ENCODE data around the gene PAWR. TPM values are rescaled to one million over a fixed set of nuclear protein-coding genes. Genes with fewer than 3 reads are reported as not detected.

PAWR gene
- total and polyA plus RNA-seq, 2 experiments from 2014 or later = 149 to 180 TPM

DNA sequence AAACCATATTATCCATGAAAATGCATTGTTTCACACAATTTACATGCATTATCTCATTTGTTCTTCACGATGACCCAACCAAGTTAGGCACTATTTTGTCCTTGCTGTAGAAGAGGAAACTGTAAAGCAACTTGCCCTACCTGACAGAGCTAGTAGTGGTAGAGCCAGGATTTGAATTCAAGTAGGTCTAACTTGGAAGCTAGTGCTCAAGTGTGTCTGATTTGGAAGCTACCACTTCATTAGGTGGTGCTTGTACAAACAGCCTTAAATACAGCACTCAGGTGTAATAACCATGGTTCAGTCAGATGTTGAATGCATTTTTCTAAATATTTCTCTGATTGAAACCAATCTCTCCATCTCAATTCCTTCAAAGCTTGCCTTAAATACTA is 123.6 kb downstream of the PAWR start:
- Histone ChIP-seq H3K4me3 (no peak overlapping the region), H3K27me3 (ENCODE audit: insufficient read depth) (no peaks in the 10 kb centered on the region), H2AFZ (no peak overlapping the region), H3K9me2 (ENCODE audit: insufficient read depth) (0 out of 2 replicates have a peak, but pooled peaks cover 3% of the 10 kb centered on the region), H3K4me1 (ENCODE audit: insufficient read depth) (no peaks in the 10 kb centered on the region), H4K20me1 (replicated peaks; ENCODE audit: insufficient read depth) (0 out of 2 replicates have a peak, but pooled peaks cover 4% of the 10 kb centered on the region), H3K79me2 (replicated peaks; ENCODE audit: insufficient read depth) (peaks cover 11% of the 10 kb centered on the region), H3K27ac (ENCODE audit: low read depth) (no peak overlapping the region), H3K36me3 (ENCODE audit: insufficient read depth) (peaks cover 55% of the 10 kb centered on the region), H3F3A (replicated peaks; ENCODE audit: low read depth) (no peaks in the 10 kb centered on the region), H3K4me2 (no peak overlapping the region)
- ATAC-seq = no peak
- TF ChIP-seq, protein P1, sequence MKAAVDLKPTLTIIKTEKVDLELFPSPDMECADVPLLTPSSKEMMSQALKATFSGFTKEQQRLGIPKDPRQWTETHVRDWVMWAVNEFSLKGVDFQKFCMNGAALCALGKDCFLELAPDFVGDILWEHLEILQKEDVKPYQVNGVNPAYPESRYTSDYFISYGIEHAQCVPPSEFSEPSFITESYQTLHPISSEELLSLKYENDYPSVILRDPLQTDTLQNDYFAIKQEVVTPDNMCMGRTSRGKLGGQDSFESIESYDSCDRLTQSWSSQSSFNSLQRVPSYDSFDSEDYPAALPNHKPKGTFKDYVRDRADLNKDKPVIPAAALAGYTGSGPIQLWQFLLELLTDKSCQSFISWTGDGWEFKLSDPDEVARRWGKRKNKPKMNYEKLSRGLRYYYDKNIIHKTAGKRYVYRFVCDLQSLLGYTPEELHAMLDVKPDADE (IDR thresholded peaks at IDR 0.05) = no peak
- TF ChIP-seq, protein P2, sequence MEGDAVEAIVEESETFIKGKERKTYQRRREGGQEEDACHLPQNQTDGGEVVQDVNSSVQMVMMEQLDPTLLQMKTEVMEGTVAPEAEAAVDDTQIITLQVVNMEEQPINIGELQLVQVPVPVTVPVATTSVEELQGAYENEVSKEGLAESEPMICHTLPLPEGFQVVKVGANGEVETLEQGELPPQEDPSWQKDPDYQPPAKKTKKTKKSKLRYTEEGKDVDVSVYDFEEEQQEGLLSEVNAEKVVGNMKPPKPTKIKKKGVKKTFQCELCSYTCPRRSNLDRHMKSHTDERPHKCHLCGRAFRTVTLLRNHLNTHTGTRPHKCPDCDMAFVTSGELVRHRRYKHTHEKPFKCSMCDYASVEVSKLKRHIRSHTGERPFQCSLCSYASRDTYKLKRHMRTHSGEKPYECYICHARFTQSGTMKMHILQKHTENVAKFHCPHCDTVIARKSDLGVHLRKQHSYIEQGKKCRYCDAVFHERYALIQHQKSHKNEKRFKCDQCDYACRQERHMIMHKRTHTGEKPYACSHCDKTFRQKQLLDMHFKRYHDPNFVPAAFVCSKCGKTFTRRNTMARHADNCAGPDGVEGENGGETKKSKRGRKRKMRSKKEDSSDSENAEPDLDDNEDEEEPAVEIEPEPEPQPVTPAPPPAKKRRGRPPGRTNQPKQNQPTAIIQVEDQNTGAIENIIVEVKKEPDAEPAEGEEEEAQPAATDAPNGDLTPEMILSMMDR (conservative IDR thresholded peaks at IDR 0.05; ENCODE audit: low read depth in 2 of 2) = no peak
- no peak for TF ChIP-seq CREB1 (CRISPR knock-in tag; IDR thresholded peaks at IDR 0.05; ENCODE audit: low read depth)
- no peak for TF ChIP-seq EZH2phosphoT487 (IDR thresholded peaks at IDR 0.05; ENCODE audit: unreplicated experiment)
- TF ChIP-seq, protein P3, sequence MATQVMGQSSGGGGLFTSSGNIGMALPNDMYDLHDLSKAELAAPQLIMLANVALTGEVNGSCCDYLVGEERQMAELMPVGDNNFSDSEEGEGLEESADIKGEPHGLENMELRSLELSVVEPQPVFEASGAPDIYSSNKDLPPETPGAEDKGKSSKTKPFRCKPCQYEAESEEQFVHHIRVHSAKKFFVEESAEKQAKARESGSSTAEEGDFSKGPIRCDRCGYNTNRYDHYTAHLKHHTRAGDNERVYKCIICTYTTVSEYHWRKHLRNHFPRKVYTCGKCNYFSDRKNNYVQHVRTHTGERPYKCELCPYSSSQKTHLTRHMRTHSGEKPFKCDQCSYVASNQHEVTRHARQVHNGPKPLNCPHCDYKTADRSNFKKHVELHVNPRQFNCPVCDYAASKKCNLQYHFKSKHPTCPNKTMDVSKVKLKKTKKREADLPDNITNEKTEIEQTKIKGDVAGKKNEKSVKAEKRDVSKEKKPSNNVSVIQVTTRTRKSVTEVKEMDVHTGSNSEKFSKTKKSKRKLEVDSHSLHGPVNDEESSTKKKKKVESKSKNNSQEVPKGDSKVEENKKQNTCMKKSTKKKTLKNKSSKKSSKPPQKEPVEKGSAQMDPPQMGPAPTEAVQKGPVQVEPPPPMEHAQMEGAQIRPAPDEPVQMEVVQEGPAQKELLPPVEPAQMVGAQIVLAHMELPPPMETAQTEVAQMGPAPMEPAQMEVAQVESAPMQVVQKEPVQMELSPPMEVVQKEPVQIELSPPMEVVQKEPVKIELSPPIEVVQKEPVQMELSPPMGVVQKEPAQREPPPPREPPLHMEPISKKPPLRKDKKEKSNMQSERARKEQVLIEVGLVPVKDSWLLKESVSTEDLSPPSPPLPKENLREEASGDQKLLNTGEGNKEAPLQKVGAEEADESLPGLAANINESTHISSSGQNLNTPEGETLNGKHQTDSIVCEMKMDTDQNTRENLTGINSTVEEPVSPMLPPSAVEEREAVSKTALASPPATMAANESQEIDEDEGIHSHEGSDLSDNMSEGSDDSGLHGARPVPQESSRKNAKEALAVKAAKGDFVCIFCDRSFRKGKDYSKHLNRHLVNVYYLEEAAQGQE (IDR thresholded peaks at IDR 0.05; ENCODE audit: unreplicated experiment) = no peak
- TF ChIP-seq POLR2AphosphoS5 (IDR thresholded peaks at IDR 0.05; ENCODE audit: low read depth) = no peak
- TF ChIP-seq ZNF331 (CRISPR knock-in tag; IDR thresholded peaks at IDR 0.05; ENCODE audit: low read depth) = no peak
- no peak for TF ChIP-seq JUNB (IDR thresholded peaks at IDR 0.05; ENCODE audit: unreplicated experiment)
- TF ChIP-seq NANOG (IDR thresholded peaks at IDR 0.05; ENCODE audit: borderline replicate concordance) = no peak
- TF ChIP-seq ZNF114 (CRISPR knock-in tag; IDR thresholded peaks at IDR 0.05) = no peak
- no peak for TF ChIP-seq EZH2 (IDR thresholded peaks at IDR 0.05; ENCODE audit: low read depth, unreplicated experiment)
- TF ChIP-seq STAT1 (IDR thresholded peaks at IDR 0.05; ENCODE audit: unreplicated experiment) = no peak
- TF ChIP-seq, protein P4, sequence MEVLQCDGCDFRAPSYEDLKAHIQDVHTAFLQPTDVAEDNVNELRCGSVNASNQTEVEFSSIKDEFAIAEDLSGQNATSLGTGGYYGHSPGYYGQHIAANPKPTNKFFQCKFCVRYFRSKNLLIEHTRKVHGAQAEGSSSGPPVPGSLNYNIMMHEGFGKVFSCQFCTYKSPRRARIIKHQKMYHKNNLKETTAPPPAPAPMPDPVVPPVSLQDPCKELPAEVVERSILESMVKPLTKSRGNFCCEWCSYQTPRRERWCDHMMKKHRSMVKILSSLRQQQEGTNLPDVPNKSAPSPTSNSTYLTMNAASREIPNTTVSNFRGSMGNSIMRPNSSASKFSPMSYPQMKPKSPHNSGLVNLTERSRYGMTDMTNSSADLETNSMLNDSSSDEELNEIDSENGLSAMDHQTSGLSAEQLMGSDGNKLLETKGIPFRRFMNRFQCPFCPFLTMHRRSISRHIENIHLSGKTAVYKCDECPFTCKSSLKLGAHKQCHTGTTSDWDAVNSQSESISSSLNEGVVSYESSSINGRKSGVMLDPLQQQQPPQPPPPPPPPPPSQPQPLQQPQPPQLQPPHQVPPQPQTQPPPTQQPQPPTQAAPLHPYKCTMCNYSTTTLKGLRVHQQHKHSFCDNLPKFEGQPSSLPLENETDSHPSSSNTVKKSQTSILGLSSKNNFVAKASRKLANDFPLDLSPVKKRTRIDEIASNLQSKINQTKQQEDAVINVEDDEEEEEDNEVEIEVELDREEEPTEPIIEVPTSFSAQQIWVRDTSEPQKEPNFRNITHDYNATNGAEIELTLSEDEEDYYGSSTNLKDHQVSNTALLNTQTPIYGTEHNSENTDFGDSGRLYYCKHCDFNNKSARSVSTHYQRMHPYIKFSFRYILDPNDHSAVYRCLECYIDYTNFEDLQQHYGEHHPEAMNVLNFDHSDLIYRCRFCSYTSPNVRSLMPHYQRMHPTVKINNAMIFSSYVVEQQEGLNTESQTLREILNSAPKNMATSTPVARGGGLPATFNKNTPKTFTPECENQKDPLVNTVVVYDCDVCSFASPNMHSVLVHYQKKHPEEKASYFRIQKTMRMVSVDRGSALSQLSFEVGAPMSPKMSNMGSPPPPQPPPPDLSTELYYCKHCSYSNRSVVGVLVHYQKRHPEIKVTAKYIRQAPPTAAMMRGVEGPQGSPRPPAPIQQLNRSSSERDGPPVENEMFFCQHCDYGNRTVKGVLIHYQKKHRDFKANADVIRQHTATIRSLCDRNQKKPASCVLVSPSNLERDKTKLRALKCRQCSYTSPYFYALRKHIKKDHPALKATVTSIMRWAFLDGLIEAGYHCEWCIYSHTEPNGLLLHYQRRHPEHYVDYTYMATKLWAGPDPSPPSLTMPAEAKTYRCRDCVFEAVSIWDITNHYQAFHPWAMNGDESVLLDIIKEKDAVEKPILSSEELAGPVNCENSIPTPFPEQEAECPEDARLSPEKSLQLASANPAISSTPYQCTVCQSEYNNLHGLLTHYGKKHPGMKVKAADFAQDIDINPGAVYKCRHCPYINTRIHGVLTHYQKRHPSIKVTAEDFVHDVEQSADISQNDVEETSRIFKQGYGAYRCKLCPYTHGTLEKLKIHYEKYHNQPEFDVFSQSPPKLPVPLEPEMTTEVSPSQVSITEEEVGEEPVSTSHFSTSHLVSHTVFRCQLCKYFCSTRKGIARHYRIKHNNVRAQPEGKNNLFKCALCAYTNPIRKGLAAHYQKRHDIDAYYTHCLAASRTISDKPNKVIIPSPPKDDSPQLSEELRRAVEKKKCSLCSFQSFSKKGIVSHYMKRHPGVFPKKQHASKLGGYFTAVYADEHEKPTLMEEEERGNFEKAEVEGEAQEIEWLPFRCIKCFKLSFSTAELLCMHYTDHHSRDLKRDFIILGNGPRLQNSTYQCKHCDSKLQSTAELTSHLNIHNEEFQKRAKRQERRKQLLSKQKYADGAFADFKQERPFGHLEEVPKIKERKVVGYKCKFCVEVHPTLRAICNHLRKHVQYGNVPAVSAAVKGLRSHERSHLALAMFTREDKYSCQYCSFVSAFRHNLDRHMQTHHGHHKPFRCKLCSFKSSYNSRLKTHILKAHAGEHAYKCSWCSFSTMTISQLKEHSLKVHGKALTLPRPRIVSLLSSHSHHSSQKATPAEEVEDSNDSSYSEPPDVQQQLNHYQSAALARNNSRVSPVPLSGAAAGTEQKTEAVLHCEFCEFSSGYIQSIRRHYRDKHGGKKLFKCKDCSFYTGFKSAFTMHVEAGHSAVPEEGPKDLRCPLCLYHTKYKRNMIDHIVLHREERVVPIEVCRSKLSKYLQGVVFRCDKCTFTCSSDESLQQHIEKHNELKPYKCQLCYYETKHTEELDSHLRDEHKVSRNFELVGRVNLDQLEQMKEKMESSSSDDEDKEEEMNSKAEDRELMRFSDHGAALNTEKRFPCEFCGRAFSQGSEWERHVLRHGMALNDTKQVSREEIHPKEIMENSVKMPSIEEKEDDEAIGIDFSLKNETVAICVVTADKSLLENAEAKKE (CRISPR knock-in tag; IDR thresholded peaks at IDR 0.05) = no peak
- no peak for DNase-seq (ENCODE audit: low spot score)
- Mint-ChIP-seq H3K36me3 (ENCODE audit: low read depth) (peaks cover 94% of the 10 kb centered on the region), H3K4me3 (no peak overlapping the region), H3K27me3 (ENCODE audit: insufficient read depth, low read depth, poor library complexity) (peaks cover 10% of the 10 kb centered on the region), H3K27ac (no peak overlapping the region), H3K9me3 (peaks cover 50% of the 10 kb centered on the region), H3K4me1 (no peaks in the 10 kb centered on the region; the same call in 2 of the 3 replicates)
